ENCODE results near the gene CLTC. TPM values are rescaled to one million over a fixed set of nuclear protein-coding genes. Genes with fewer than 3 reads are reported as not detected.

Gene CLTC
- total and polyA plus RNA-seq, 2 of the 4 experiments (the other 2 are of a cell fraction) = 181 to 641 TPM

GRCh38 chr17:59623151-59623550 lies 3.5 kb downstream of the CLTC start:
- ChIA-PET POLR2A (ENCODE audit: unreplicated experiment) (no interaction called here), CTCF (interaction anchor here (0.6 kb wide), 1 partner anchor 196 kb away, joined by 6 read pairs; no protein-coding TSS in a partner anchor)
- TF ChIP-seq MXI1 (IDR thresholded peaks at IDR 0.05; ENCODE audit: borderline replicate concordance, low read depth, low read length) = no peak
- no peak for TF ChIP-seq RAD21 (IDR thresholded peaks at IDR 0.05; ENCODE audit: low read length)
- TF ChIP-seq POLR2A (IDR thresholded peaks at IDR 0.05; ENCODE audit: low read depth, low read length) = no peak
- DNase-seq (no peak), ATAC-seq (ENCODE audit: low read depth) (no peak)
- Histone ChIP-seq H2AK9ac (replicated peaks; ENCODE audit: low read depth, low read length, poor library complexity) (no peak overlapping the region), H3K18ac (ENCODE audit: low read depth, low read length) (no peak overlapping the region), H3K9me3 (ENCODE audit: control insufficient read depth, insufficient read depth, low read length) (no peaks in the 10 kb centered on the region), H3K9ac (ENCODE audit: low read depth, low read length) (no peak overlapping the region), H2AFZ (replicated peaks; ENCODE audit: low read length, poor library complexity) (no peak overlapping the region), H2BK120ac (ENCODE audit: low read depth, low read length) (no peak overlapping the region), H3K23ac (ENCODE audit: low read depth, low read length) (no peak overlapping the region), H3K4ac (ENCODE audit: low read depth, low read length) (no peak overlapping the region), H3K36me3 (ENCODE audit: control insufficient read depth, insufficient read depth, low read length) (no peaks in the 10 kb centered on the region), H3K79me1 (ENCODE audit: low read depth in 1 of 2, low read length in 2 of 2) (peaks cover 0 to 21% of the 10 kb centered on the region in 2 experiments; a peak in 2 of 4 replicates), H3K4me1 (ENCODE audit: control insufficient read depth, insufficient read depth, low read length) (peaks cover 11% of the 10 kb centered on the region), H2BK15ac (ENCODE audit: low read depth, low read length) (no peak overlapping the region), H3K27ac (ENCODE audit: insufficient read depth, low read length) (no peak overlapping the region), H2BK5ac (ENCODE audit: low read depth, low read length, poor library complexity, severe bottlenecking) (no peak overlapping the region), H3K4me3 (ENCODE audit: insufficient read depth, low read depth, low read length) (no peak overlapping the region), H3K56ac (ENCODE audit: extremely low read depth, insufficient read depth, low read length) (no peak overlapping the region), H4K5ac (ENCODE audit: low read depth, low read length) (no peak overlapping the region), H4K8ac (ENCODE audit: low read depth in 2 of 2, low read length in 2 of 2) (no peak overlapping the region), H3K4me2 (ENCODE audit: low read depth, low read length) (peak overlapping the region; percentile 49; the same call in 1 of the 2 replicates), H2AK5ac (ENCODE audit: low read depth, low read length) (no peak overlapping the region), H3K14ac (replicated peaks; ENCODE audit: low read depth, low read length) (no peak overlapping the region), H3K27me3 (ENCODE audit: control insufficient read depth, insufficient read depth, low read length) (no peaks in the 10 kb centered on the region), H2BK20ac (ENCODE audit: low read depth, low read length) (no peak overlapping the region), H3K9me1 (ENCODE audit: insufficient read depth, low read length) (0 out of 2 replicates have a peak, but pooled peaks cover 3% of the 10 kb centered on the region), H4K20me1 (ENCODE audit: insufficient read depth, low read length) (peaks cover 80% of the 10 kb centered on the region), H4K91ac (ENCODE audit: insufficient read depth, low read depth, low read length) (no peak overlapping the region)
- WGBS, 2 experiments (ENCODE audit: extremely low coverage in 2 of 2, insufficient read length in 1 of 2) = no CpG with 5 or more reads among the region's 2 CpGs
- intact Hi-C loops (cut with micrococcal nuclease) (loop anchor here (5.0 kb wide), 1 partner anchor 39 kb away; no protein-coding TSS in a partner anchor), in situ Hi-C loops (cut with MboI; ENCODE audit: low sequenced_read_pairs) (no loop called here), dilution Hi-C loops (cut with HindIII; ENCODE audit: low sequenced_read_pairs, unreplicated experiment) (no loop called here)
- no TSS peak for BruUV-seq (replicated peaks)
